HepG2 (cell line): Measurements from ENCODE around the gene GRK5. TPM values are rescaled to one million over a fixed set of nuclear protein-coding genes. Genes with fewer than 3 reads are reported as not detected.

Source experiments
- BORCS8-MEF2B ChIP-seq: sonication (generic); formaldehyde crosslinking; IDR thresholded peaks from 2 replicates; pipeline ENCODE4 v1.8.0; 2022; ENCODE audit warnings: mild to moderate bottlenecking, missing genetic modification reagents
- BRF2 ChIP-seq: sonication (generic); formaldehyde crosslinking; IDR thresholded peaks from 2 replicates; pipeline ENCODE4 v1.8.1; 2022; ENCODE audit warnings: mild to moderate bottlenecking, missing genetic modification reagents
- ELK4 ChIP-seq: sonication (generic); formaldehyde crosslinking; IDR thresholded peaks from 2 replicates; pipeline ENCODE4 v1.9.0; 2021; ENCODE audit warnings: missing genetic modification reagents, borderline replicate concordance
- HNRNPL ChIP-seq: fragments of 200-400 bp; formaldehyde crosslinking; IDR thresholded peaks from 2 replicates; pipeline ENCODE4 v1.6.1; 2017; ENCODE audit warnings: mild to moderate bottlenecking, low read depth, low read length
- NCOR1 ChIP-seq: fragments of 200-600 bp; sonication (generic); IDR thresholded peaks from 2 replicates; pipeline ENCODE4 v1.7.0; 2017; ENCODE audit warnings: antibody characterized with exemption, low read length, borderline replicate concordance
- NFYB ChIP-seq: sonication (generic); formaldehyde crosslinking; IDR thresholded peaks from 2 replicates; pipeline ENCODE4 v1.4.0; 2020; ENCODE audit warnings: missing genetic modification reagents
- PHF8 ChIP-seq: sonication (generic); formaldehyde crosslinking; IDR thresholded peaks from 2 replicates; pipeline ENCODE4 v1.5.0; 2020; ENCODE audit warnings: missing genetic modification reagents
- POLR2G ChIP-seq: fragments of 200-400 bp; formaldehyde crosslinking; IDR thresholded peaks from 2 replicates; pipeline ENCODE4 v1.6.1; 2018; ENCODE audit warnings: mild to moderate bottlenecking, low read depth, low read length, moderate library complexity
- PREB ChIP-seq: sonication (generic); formaldehyde crosslinking; IDR thresholded peaks from 2 replicates; pipeline ENCODE4 v1.4.0; 2020; ENCODE audit warnings: missing genetic modification reagents
- RFXAP ChIP-seq: sonication (generic); formaldehyde crosslinking; IDR thresholded peaks from 2 replicates; pipeline ENCODE4 v1.4.0; 2020; ENCODE audit warnings: missing genetic modification reagents, borderline replicate concordance
- SALL1 ChIP-seq: sonication (generic); formaldehyde crosslinking; IDR thresholded peaks from 2 replicates; pipeline ENCODE4 v1.8.0; 2022; ENCODE audit warnings: mild to moderate bottlenecking, missing genetic modification reagents
- SRSF9 ChIP-seq: fragments of 200-400 bp; formaldehyde crosslinking; IDR thresholded peaks from 2 replicates; pipeline ENCODE4 v1.6.1; 2018; ENCODE audit warnings: borderline replicate concordance, mild to moderate bottlenecking, low read depth, low read length; ENCODE audit not compliant: insufficient read depth, poor library complexity, severe bottlenecking
- STAT5B ChIP-seq: sonication (generic); formaldehyde crosslinking; IDR thresholded peaks from 2 replicates; pipeline ENCODE4 v1.4.0; 2020; ENCODE audit warnings: missing genetic modification reagents
- TFE3 ChIP-seq: IDR thresholded peaks from 2 replicates; pipeline ENCODE4 v1.6.1; 2016
- ZNF121 ChIP-seq: sonication (generic); formaldehyde crosslinking; IDR thresholded peaks from 2 replicates; pipeline ENCODE4 v1.5.0; 2020; ENCODE audit warnings: mild to moderate bottlenecking, missing genetic modification reagents
- ZNF484 ChIP-seq: sonication (generic); formaldehyde crosslinking; IDR thresholded peaks from 2 replicates; pipeline ENCODE4 v1.5.1; 2020; ENCODE audit warnings: mild to moderate bottlenecking, low read depth, missing genetic modification reagents, borderline replicate concordance
- ZNF597 ChIP-seq: sonication (generic); formaldehyde crosslinking; IDR thresholded peaks from 2 replicates; pipeline ENCODE4 v1.5.0; 2020; ENCODE audit warnings: missing genetic modification reagents
- ZNF615 ChIP-seq: sonication (generic); formaldehyde crosslinking; IDR thresholded peaks from 2 replicates; pipeline ENCODE4 v1.5.0; 2020; ENCODE audit warnings: mild to moderate bottlenecking, missing genetic modification reagents, borderline replicate concordance
- ZNF775 ChIP-seq: sonication (generic); formaldehyde crosslinking; IDR thresholded peaks from 2 replicates; pipeline ENCODE4 v1.4.0; 2020; ENCODE audit warnings: missing genetic modification reagents, mild to moderate bottlenecking, moderate library complexity, borderline replicate concordance
- ZSCAN21 ChIP-seq: sonication (generic); formaldehyde crosslinking; IDR thresholded peaks from 2 replicates; pipeline ENCODE4 v1.8.0; 2022; ENCODE audit warnings: mild to moderate bottlenecking, missing genetic modification reagents, moderate library complexity, borderline replicate concordance
- ZUFSP ChIP-seq: sonication (generic); formaldehyde crosslinking; IDR thresholded peaks from 2 replicates; pipeline ENCODE4 v1.9.0; 2021; ENCODE audit warnings: missing genetic modification reagents, mild to moderate bottlenecking, borderline replicate concordance
- polyA plus RNA-seq, 8 experiments: library from polyadenylated mRNA; depleted of rRNA in 3 of 8; stranded (reverse) in 7 of 8; unstranded in 1 of 8; fragments of >200 nt; fragmentation: Illumina TruSeq in 4 of 8; extraction: Trizol in 4 of 8; gene quantifications; 2 replicates each; pipeline versions ENCODE4 v1.2.1 to v1.2.3, GENCODE V29; 2011 to 2016; ENCODE audit warnings: low read depth in 4 of 8, missing spikeins in 1 of 8, mixed read lengths in 1 of 8; ENCODE audit not compliant: insufficient read depth in 1 of 8
- total RNA-seq, 5 experiments: library from RNA; depleted of rRNA; stranded (reverse); fragments of >200 nt; fragmentation: Illumina TruSeq; extraction: Trizol; gene quantifications; 2 replicates each; pipeline ENCODE4 v1.2.3, GENCODE V29; 2016; ENCODE audit warnings: low read depth in 1 of 5

GRK5 gene
- total and polyA plus RNA-seq, 2 of the 13 experiments (the other 11 are each of a cell fraction or from before 2014, with no cell fraction given) = 10.4 to 12.6 TPM

- 0 out of 2 replicates have a peak, but pooled peaks have one; percentile 11 for TF ChIP-seq RFXAP (CRISPR knock-in tag)
- TF ChIP-seq POLR2G = peak; percentile 91
- 0 out of 2 replicates have a peak, but pooled peaks have one; percentile 11 for TF ChIP-seq BRF2 (CRISPR knock-in tag)
- TF ChIP-seq NCOR1 = no peak
- TF ChIP-seq SRSF9 = no peak
- TF ChIP-seq NFYB = no peak
- no peak for TF ChIP-seq ZSCAN21 (CRISPR knock-in tag)
- no peak for TF ChIP-seq BORCS8-MEF2B (CRISPR knock-in tag)
- 0 out of 2 replicates have a peak, but pooled peaks have one; percentile 33 for TF ChIP-seq HNRNPL
- TF ChIP-seq ZNF615 (CRISPR knock-in tag) = no peak
- TF ChIP-seq TFE3 (CRISPR knock-in tag) = no peak
- TF ChIP-seq STAT5B (CRISPR knock-in tag) = no peak
- no peak for TF ChIP-seq ZNF597 (CRISPR knock-in tag)
- no peak for TF ChIP-seq ZUFSP (CRISPR knock-in tag)
- TF ChIP-seq PHF8 (CRISPR knock-in tag) = peak; percentile 79
- no peak for TF ChIP-seq ZNF121
- TF ChIP-seq ZNF484 (CRISPR knock-in tag) = no peak
- peak; percentile 68 for TF ChIP-seq SALL1 (CRISPR knock-in tag)
- no peak for TF ChIP-seq ZNF775 (CRISPR knock-in tag)
- TF ChIP-seq ELK4 = no peak
- TF ChIP-seq PREB (CRISPR knock-in tag) = no peak
Observed at GRCh38 chr10:119205894-119206602, 1.3 kb upstream of the GRK5 start (continued).
